Natural killer cell (primary cell): ENCODE results near the gene MTAP. TPM values are rescaled to one million over a fixed set of nuclear protein-coding genes. Genes with fewer than 3 reads are reported as not detected.
A peak's percentile ranks its signal among the peaks of the same experiment; 100 is the strongest.

Source experiments
- ATAC-seq, 3 donors: fragments of 150-1000 bp in 2 of 3; fragments of 200-7000 bp in 1 of 3; cut with Tn5 transposase; 1 replicate in 1 of 3; 2 replicates in 2 of 3; pipeline ENCODE4 v1.10.0; 2021; ENCODE audit warnings: mild to moderate bottlenecking in 2 of 3, moderate library complexity in 2 of 3
- DNase-seq, 2 donors: peaks; one replicate each; pipeline versions ENCODE4 v3.0.0 to v3.0.0-alpha.2; 2013 to 2021; ENCODE audit warnings: mixed read lengths in 1 of 2
- H3K27ac ChIP-seq: one replicate; pipeline ENCODE4 v1.5.1; 2013; ENCODE audit warnings: mild to moderate bottlenecking, low read length
- H3K27me3 ChIP-seq: one replicate; pipeline ENCODE4 v1.6.1; 2013; ENCODE audit warnings: low read length; ENCODE audit not compliant: control insufficient read depth, insufficient read depth
- H3K36me3 ChIP-seq: one replicate; pipeline ENCODE4 v1.6.1; 2013; ENCODE audit warnings: low read length; ENCODE audit not compliant: control insufficient read depth, insufficient read depth
- H3K4me1 ChIP-seq: one replicate; pipeline ENCODE4 v1.6.1; 2013; ENCODE audit warnings: low read length; ENCODE audit not compliant: control insufficient read depth, insufficient read depth
- H3K4me3 ChIP-seq: one replicate; pipeline ENCODE4 v1.5.1; 2013; ENCODE audit warnings: low read length
- H3K9me3 ChIP-seq: one replicate; pipeline ENCODE4 v1.6.1; 2013; ENCODE audit warnings: low read length; ENCODE audit not compliant: control insufficient read depth, insufficient read depth
- H3K27ac Mint-ChIP-seq, 2 donors: one replicate each; pipeline ENCODE4 v1.8.0; 2022; ENCODE audit warnings: mild to moderate bottlenecking in 2 of 2, mixed read lengths in 2 of 2, moderate library complexity in 1 of 2
- H3K27me3 Mint-ChIP-seq, 2 donors: one replicate each; pipeline ENCODE4 v1.8.0; 2022; ENCODE audit warnings: low read depth in 2 of 2, mixed read lengths in 2 of 2
- H3K36me3 Mint-ChIP-seq: one replicate; pipeline ENCODE4 v1.8.0; 2022; ENCODE audit warnings: mixed read lengths
- H3K4me1 Mint-ChIP-seq, 2 donors: one replicate each; pipeline ENCODE4 v1.8.0; 2022; ENCODE audit warnings: mixed read lengths in 2 of 2
- H3K4me3 Mint-ChIP-seq: one replicate; pipeline ENCODE4 v1.8.0; 2022; ENCODE audit warnings: mild to moderate bottlenecking, moderate library complexity, mixed read lengths
- H3K9me3 Mint-ChIP-seq, 2 donors: one replicate each; pipeline ENCODE4 v1.8.0; 2022; ENCODE audit warnings: mixed read lengths in 2 of 2
- WGBS: methylation state at CpG from one replicate; pipeline ENCODE4 v1.1.7; 2013; ENCODE audit warnings: missing lambda C conversion rate; ENCODE audit not compliant: insufficient coverage; 5-methylcytosine and 5-hydroxymethylcytosine counted together
- intact Hi-C: fragments of 100-400 bp; cut with micrococcal nuclease; formaldehyde crosslinking; loops from one replicate; pipeline ENCODE4 v1.14.2; 2022
- total RNA-seq, 4 donors: library from RNA; stranded (reverse); fragments of 120-200 nt in 1 of 4; gene quantifications; one replicate each; pipeline versions ENCODE4 v1.2.3 to v1.2.4, GENCODE V29; 2013 to 2022
- TF ChIP-seq, protein P1 (sequence below): fragments of 200-600 bp; IDR thresholded peaks from one replicate; pipeline ENCODE4 v1.8.0; 2022; ENCODE audit warnings: antibody characterized with exemption

MTAP gene
- total RNA-seq, 3 donors from 2014 or later (not counting 1 experiment from before 2014, with no cell fraction given): 19.4 to 20.7 (median 19.6) TPM

DNA sequence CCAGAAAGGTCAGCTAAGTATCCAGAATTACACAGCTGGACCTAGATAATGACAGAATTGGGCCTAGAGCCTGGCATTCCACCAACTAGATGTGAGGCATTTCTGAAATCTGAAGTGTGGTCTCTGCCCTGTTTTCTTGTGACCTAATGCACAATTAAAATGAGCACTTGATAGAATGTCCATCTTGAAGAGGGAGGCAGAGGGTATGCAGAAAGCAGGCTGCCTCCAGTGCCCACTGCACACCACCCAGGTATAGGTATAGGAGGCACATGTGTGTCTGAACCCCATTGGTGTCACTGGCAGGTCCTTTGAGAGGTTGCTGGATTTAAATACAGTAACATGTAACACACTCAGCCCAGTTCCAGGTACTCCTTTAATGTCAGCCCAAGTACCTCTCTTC lies 2.4 kb downstream of the MTAP start:
- no peak for ATAC-seq
- no peaks in the 10 kb centered on the region for H3K36me3 Mint-ChIP-seq
- no peak overlapping the region for H3K27ac ChIP-seq

DNA sequence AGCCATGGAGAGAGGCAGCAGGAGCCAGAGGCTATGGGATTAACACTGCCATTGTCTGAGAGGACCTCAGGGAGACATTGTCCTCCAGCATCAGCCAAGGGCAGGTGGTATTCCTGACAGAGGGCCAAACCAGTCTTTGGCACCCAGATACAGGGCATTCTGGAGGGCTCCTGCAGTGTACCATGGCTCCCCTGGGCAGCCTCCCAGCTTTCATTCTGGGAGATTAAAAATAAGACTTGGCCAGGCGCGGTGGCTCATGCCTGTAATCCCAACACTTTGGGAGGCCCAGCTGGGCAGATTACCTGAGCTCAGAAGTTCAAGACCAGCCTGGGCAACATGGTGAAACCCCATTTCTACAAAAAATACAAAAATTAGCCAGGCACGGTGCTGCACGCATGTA lies 4.2 kb downstream of the MTAP start:
- intact Hi-C loops: no loop called here
- H3K9me3 ChIP-seq: no peaks in the 10 kb centered on the region
- H3K36me3 Mint-ChIP-seq: peaks cover 4% of the 10 kb centered on the region

More for the DNA sequence above, 2.4 kb downstream of the MTAP start:
- peak overlapping the region in 1 of 2 donors; percentile 39 for H3K27ac Mint-ChIP-seq
- intact Hi-C loops: loop anchor here (5.0 kb wide), 1 partner anchor 472 kb away; no protein-coding TSS in a partner anchor
- Histone ChIP-seq H3K4me3 (no peak overlapping the region), H3K4me1 (peaks cover 16% of the 10 kb centered on the region), H3K9me3 (no peaks in the 10 kb centered on the region), H3K36me3 (no peaks in the 10 kb centered on the region), H3K27me3 (peaks cover 3% of the 10 kb centered on the region)
- H3K4me3 Mint-ChIP-seq: no peak overlapping the region
- no peak for DNase-seq
- no peaks in the 10 kb centered on the region for H3K9me3 Mint-ChIP-seq
- peaks cover 0 to 4% of the 10 kb centered on the region in 2 donors for H3K27me3 Mint-ChIP-seq
- H3K4me1 Mint-ChIP-seq: peaks cover 40 to 46% of the 10 kb centered on the region in 2 donors
- TF ChIP-seq, protein P1, sequence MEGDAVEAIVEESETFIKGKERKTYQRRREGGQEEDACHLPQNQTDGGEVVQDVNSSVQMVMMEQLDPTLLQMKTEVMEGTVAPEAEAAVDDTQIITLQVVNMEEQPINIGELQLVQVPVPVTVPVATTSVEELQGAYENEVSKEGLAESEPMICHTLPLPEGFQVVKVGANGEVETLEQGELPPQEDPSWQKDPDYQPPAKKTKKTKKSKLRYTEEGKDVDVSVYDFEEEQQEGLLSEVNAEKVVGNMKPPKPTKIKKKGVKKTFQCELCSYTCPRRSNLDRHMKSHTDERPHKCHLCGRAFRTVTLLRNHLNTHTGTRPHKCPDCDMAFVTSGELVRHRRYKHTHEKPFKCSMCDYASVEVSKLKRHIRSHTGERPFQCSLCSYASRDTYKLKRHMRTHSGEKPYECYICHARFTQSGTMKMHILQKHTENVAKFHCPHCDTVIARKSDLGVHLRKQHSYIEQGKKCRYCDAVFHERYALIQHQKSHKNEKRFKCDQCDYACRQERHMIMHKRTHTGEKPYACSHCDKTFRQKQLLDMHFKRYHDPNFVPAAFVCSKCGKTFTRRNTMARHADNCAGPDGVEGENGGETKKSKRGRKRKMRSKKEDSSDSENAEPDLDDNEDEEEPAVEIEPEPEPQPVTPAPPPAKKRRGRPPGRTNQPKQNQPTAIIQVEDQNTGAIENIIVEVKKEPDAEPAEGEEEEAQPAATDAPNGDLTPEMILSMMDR: no peak

DNA sequence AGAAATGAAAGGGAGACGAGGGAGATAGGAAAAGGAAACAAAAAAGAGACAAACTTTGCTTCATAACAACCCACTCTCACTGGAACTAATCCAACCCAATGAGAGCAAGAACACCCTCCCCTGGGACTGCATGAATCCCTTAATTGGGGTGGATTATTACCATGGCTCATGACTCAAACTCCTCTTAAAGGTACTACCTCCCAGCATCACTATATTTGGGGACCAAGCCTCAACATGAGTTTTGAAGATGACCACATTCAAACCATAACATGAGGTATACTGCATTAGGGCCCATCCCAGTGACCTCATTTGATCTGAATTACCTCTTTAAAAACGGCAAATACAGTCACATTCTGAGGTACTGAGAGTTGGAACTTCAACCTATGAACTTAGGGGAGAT lies 8.0 kb downstream of the MTAP start:
- Mint-ChIP-seq H3K4me1 (peaks cover 12 to 16% of the 10 kb centered on the region in 2 donors), H3K27me3 (no peaks in the 10 kb centered on the region), H3K36me3 (peaks cover 7% of the 10 kb centered on the region), H3K9me3 (no peaks in the 10 kb centered on the region), H3K4me3 (no peak overlapping the region), H3K27ac (no peak overlapping the region)
- WGBS: 75% methylated on average over 1 of the region's 2 CpGs
- Histone ChIP-seq H3K9me3 (no peaks in the 10 kb centered on the region), H3K27ac (no peak overlapping the region), H3K36me3 (peaks cover 6% of the 10 kb centered on the region), H3K4me1 (peaks cover 8% of the 10 kb centered on the region), H3K4me3 (no peak overlapping the region), H3K27me3 (no peaks in the 10 kb centered on the region)
- no peak for ATAC-seq
- intact Hi-C loops: loop anchor here (5.0 kb wide), 2 partner anchors 312 to 432 kb away; no protein-coding TSS in a partner anchor
- TF ChIP-seq, protein P1: no peak
- DNase-seq: no peak

More for the DNA sequence above, 4.2 kb downstream of the MTAP start:
- WGBS: 100% methylated on average over 4 of the region's 4 CpGs
- peaks cover 35 to 42% of the 10 kb centered on the region in 2 donors for H3K4me1 Mint-ChIP-seq
- peaks cover 4% of the 10 kb centered on the region for H3K36me3 ChIP-seq
- ATAC-seq (no peak), DNase-seq (no peak)
- TF ChIP-seq, protein P1: no peak
- H3K4me3 Mint-ChIP-seq: no peak overlapping the region
- no peaks in the 10 kb centered on the region for H3K27me3 ChIP-seq
- H3K27ac Mint-ChIP-seq: peak overlapping the region in 1 of 2 donors; percentile 39
- no peak overlapping the region for H3K4me3 ChIP-seq
- no peaks in the 10 kb centered on the region for H3K27me3 Mint-ChIP-seq
- H3K27ac ChIP-seq: no peak overlapping the region
- peaks cover 12% of the 10 kb centered on the region for H3K4me1 ChIP-seq
- H3K9me3 Mint-ChIP-seq: no peaks in the 10 kb centered on the region

DNA sequence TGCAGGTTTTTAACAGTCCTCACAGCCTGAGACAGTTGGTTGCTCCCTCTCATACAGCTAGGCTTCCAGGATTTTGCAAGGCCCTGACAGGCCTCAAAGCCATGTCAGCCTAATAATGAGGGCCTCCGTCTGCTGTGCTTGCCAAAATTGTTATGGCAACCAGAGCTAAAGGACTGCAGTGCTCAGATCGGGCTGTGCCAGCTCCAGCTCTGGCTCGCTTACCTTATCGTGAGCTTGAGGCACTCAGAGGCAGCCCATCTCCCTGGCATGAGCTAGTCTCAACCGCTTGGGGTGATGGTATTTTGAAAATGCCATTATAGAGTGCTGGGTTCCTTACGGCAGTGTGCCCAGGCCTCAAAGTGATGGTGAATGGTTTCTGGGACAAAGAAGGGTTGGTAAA lies 8.4 kb downstream of the MTAP start:
- 98% methylated on average over 6 of the region's 6 CpGs for WGBS
- Histone ChIP-seq H3K4me3 (no peak overlapping the region), H3K27me3 (no peaks in the 10 kb centered on the region), H3K4me1 (peaks cover 8% of the 10 kb centered on the region), H3K9me3 (no peaks in the 10 kb centered on the region), H3K36me3 (peaks cover 6% of the 10 kb centered on the region), H3K27ac (no peak overlapping the region)
- Mint-ChIP-seq H3K36me3 (peaks cover 7% of the 10 kb centered on the region), H3K9me3 (no peaks in the 10 kb centered on the region), H3K27me3 (no peaks in the 10 kb centered on the region), H3K27ac (no peak overlapping the region), H3K4me3 (no peak overlapping the region), H3K4me1 (peaks cover 7 to 11% of the 10 kb centered on the region in 2 donors)
- DNase-seq (no peak), ATAC-seq (no peak)
- TF ChIP-seq, protein P1: no peak
- intact Hi-C loops: loop anchor here (5.0 kb wide), 2 partner anchors 311 to 431 kb away; no protein-coding TSS in a partner anchor
